ENCODE data around the gene FOXN1.

DNA sequence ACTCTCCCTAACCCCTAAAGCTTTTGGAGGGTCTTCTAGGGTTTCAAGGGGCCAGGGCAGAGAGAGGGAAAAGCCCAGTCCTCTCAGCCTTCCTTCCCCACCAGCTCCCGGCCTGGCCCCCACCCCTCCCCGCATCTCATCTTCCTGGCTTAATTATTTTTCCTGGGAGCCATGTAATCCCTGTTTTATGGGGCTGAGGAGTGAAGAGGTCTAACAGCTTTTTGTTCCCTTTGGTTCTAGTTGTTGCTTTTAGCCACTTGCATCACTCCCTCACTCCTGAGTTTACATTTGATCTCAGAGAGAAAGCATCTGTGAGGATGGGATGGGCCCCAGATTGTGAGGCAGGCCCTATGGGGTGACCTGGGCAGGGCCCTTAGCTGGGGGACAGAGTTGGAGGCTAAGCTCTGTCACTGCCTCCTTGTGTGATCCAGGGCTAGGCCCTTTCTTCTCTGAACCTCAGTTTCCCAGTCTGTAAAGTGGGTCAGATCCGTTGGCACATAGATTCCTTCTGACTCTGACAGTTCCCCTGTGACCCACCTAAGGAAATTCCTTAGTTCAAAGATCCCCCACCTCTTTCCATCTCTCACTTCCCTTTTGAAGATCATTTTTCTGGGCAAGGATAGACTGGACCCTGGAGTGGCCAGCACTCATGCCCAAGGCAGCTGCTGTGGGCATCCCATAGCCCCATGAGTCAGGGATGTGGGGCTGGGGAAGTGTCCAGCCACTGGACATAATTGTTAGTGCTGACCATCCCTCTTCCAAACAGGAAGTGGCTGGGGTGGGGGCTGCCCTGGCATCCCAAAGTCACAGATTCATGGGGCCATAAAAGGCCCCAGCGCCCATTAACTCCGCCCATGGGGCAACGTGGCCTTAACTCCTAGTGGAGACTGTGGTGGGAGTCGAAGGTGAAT lies 26.2 kb downstream of the FOXN1 start:
- TF ChIP-seq, protein P1, sequence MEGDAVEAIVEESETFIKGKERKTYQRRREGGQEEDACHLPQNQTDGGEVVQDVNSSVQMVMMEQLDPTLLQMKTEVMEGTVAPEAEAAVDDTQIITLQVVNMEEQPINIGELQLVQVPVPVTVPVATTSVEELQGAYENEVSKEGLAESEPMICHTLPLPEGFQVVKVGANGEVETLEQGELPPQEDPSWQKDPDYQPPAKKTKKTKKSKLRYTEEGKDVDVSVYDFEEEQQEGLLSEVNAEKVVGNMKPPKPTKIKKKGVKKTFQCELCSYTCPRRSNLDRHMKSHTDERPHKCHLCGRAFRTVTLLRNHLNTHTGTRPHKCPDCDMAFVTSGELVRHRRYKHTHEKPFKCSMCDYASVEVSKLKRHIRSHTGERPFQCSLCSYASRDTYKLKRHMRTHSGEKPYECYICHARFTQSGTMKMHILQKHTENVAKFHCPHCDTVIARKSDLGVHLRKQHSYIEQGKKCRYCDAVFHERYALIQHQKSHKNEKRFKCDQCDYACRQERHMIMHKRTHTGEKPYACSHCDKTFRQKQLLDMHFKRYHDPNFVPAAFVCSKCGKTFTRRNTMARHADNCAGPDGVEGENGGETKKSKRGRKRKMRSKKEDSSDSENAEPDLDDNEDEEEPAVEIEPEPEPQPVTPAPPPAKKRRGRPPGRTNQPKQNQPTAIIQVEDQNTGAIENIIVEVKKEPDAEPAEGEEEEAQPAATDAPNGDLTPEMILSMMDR (IDR thresholded peaks at IDR 0.05; ENCODE audit: low read depth, low read length), result no peak
- no peak for TF ChIP-seq MAX (IDR thresholded peaks at IDR 0.05; ENCODE audit: low read depth, low read length)
- no peak for TF ChIP-seq POLR2A (IDR thresholded peaks at IDR 0.05; ENCODE audit: extremely low read depth, insufficient read length)
- TF ChIP-seq MYC (IDR thresholded peaks at IDR 0.05; ENCODE audit: low read depth, low read length), result no peak

Data from NB4 (cell line).